Measurements from ENCODE around the gene HOMER2.

The HOMER2 gene

DNA sequence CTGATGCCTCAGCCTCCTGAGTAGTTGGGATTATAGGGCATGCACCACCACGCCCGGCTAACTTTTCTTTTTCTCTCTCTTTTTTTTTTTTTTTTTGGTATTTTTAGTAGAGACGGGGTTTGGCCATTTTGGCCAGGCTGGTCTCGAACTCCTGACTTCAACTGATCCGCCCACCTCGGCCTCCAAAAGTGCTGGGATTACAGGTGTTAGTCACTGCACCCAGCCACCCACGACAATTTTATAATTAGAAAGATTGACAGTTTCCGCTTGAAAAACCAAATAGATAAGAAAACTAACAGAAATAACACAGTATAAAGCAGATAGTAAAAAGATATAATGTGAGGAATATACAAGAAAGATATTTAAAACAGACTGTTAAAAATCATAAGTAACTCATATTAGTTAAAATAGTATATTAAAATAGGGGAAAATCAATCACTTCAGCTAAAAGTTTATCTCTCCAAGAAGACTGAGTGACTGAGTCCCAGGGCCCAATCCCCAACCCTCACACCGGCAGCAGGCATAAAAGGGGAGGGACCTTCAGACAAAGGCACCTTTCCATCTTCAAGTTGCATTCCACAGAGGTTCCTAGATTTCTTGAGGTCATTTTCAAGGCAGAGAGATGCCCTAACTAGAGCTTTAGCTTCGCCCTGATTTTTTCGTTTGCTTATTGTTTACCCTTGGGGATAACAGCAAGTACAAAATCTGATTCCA lies 144.4 kb downstream of the HOMER2 start:
- in situ Hi-C loops (cut with MboI; ENCODE audit: low sequenced_read_pairs) = no loop called here

DNA sequence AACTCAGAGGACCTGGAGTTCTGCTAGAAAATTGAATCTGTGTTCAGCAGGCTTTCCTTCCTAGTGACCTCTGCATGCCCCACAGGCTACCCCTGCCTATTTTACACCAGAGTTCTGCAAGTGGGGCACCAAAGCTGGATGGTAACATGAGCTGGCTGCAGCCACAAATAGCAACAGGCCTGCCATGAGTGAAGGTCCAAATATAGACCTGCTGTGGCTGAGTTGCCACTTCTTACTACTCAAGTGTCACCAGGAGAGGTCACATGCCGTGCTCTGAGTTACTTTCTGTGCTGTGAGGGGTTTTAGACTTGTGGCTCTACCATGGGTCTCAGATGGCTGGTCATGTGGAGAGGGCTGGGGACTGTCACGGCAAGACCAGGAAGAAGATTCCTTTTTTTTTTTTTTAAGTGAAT lies 146.5 kb downstream of the HOMER2 start, which contains the start of gene FSD2:
Gene FSD2 (minus strand): TSS at position 76 of the 413 bp plus-strand sequence. CDS start 18,679 bp downstream, outside the sequence.
- in situ Hi-C loops (cut with MboI; ENCODE audit: low sequenced_read_pairs) = no loop called here

DNA sequence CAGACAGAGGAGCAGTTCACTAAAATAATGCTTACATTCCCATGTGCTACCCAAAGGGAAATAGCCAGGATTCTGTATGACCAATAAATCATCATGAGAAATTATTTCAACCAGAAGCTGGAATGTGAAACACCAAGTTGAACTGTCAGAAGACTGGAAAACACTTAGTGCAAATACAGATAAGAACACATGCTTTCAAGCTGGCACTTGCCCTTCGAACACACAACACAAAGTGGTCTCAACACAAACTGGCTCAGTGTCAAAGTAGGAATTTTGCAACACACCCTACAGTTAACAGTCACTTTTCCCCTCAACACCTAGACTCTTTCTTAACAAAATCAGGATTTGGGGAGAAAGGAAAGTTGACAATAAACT lies 148.0 kb downstream of the HOMER2 start:
- in situ Hi-C loops (cut with MboI; ENCODE audit: low sequenced_read_pairs) = no loop called here

DNA sequence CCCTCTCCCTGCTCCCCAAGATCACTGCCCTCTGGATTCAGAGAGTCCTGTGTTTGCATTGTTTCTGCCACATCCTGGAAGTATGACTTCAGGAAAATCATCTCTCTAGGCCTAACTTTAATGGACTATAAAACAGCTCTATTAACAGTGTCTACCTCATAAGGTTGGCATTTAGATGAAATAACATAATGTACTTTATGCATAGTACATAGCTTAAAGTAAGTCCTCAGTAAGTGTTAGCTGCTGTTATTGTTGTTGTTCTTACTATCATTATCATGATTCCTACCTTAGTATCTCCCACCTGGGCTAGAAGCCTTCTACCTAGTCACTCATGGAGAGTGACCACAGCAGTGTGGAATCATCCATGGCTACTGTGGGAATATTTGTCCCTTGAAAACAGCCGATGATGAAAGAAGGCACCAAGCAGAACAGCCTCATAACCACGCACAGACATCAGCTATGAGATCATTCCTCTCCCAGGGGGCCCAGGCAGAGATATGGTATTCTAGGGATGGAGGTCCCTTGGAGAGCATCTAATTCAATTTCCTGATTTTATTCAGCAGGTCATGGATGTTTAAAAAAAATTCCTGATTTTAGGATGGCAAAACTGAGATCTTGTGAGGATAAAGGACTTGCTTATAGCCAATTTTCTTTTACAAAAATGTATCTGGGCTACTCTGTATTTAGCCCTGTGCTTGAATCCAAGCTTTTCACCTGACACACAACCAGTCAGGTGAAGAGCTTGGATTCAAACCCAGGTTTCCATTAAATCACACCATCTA lies 148.5 kb downstream of the HOMER2 start:
- in situ Hi-C loops (cut with MboI; ENCODE audit: low sequenced_read_pairs) = no loop called here

DNA sequence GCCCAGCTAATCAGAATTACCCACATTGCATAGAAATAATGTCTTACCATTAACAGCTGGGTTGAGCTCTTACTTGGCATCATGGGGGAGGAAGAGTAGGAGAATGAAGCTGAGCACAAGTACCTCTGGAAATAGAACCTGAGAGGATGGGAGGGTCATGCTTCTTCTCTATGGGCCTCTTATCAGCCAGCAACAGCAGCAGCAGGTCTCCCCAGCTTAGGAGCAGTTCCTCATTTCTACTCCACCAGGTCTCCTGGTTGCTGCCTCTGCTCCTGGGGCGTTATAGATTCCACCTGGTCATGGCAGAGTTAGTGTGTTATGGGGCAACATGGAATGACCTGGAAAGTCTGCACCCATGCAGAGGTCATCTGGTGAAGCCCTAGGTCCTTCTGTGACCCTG lies 150.0 kb downstream of the HOMER2 start:
- in situ Hi-C loops (cut with MboI; ENCODE audit: low sequenced_read_pairs) = no loop called here

DNA sequence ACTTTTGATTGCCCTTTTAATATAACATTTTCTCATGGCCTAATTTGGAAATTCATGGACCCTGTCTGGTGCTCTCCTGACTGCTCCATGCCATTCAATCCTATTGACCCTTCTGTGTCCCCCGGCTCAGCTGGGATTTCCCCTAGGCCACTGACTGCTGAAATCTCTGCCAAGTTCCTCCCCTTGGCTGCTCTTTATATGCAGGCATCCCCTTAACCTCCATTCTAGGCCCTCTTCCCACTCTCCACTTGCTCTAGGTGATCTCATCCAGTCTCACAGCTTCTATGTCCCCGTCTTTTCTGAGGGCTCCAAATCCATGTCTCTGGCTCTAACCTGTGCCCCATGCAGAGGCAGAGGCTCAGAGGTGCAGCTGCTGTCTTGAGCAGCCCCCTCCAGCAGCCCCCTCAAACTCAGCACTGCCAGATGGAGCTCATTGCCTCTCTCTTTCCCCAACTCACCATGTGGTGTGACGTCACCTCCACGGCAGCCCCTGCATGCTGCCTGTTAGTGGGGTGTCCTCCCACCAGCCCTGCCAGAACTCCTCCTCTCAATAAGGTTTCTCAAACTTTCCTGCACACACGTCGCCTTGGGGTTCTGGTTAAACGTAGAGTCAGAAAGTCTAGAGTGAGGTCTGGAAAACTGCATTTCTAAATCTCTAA lies 153.2 kb downstream of the HOMER2 start:
- in situ Hi-C loops (cut with MboI; ENCODE audit: low sequenced_read_pairs) = no loop called here
